ENCODE data around the gene MCHR2. TPM values are rescaled to one million over a fixed set of nuclear protein-coding genes. Genes with fewer than 3 reads are reported as not detected.

MCHR2 gene
- total RNA-seq, 4 donors from 2014 or later = not detected

DNA sequence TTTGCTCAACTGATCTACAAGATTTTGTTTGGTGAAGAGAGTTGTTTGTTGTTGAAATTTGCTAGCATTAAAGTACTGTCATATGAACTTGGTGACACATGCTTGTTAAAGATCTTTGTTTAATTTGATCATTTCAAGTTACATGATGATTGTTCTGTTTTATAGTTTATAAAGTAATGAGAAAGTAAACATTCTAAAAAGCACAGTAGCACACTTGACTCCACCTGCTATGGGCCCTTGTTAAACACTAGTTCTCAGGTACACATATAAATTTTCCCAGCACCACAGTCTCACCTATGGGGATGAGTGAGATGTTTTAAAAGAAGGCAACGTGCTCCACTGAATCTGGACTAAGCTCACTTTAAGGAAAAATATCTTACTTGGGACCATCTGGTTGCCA lies 14.1 kb downstream of the MCHR2 start:
- intact Hi-C loops (cut with DNase I; ENCODE audit: low total_unique reads) = no loop called here
- DNase-seq (ENCODE audit: low spot score in 2 of 2) = no peak

DNA sequence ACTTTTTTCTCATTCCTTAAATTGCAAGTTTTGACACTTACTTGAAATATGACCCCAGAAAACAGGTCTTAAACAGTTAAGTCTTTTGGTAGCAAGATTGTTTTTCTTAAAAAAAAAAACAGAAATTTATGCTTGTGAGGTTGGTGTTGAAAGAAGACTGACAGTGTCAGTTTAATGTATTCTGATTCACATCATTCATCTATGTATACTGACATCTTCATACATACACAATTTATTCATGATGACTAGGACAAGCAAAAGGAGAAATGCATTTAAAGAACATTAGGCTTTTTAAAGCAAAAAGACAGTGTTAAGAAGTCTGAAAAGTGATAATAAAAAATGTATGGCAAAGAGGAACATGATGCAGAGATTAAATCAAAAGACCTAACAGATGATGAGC lies 27.0 kb downstream of the MCHR2 start:
- intact Hi-C loops (cut with DNase I; ENCODE audit: low total_unique reads) = no loop called here
- DNase-seq (ENCODE audit: low spot score in 2 of 2) = no peak
- no peak overlapping the region for H3K4me3 ChIP-seq (ENCODE audit: low read depth, poor library complexity, severe bottlenecking)
- TF ChIP-seq, protein P1, sequence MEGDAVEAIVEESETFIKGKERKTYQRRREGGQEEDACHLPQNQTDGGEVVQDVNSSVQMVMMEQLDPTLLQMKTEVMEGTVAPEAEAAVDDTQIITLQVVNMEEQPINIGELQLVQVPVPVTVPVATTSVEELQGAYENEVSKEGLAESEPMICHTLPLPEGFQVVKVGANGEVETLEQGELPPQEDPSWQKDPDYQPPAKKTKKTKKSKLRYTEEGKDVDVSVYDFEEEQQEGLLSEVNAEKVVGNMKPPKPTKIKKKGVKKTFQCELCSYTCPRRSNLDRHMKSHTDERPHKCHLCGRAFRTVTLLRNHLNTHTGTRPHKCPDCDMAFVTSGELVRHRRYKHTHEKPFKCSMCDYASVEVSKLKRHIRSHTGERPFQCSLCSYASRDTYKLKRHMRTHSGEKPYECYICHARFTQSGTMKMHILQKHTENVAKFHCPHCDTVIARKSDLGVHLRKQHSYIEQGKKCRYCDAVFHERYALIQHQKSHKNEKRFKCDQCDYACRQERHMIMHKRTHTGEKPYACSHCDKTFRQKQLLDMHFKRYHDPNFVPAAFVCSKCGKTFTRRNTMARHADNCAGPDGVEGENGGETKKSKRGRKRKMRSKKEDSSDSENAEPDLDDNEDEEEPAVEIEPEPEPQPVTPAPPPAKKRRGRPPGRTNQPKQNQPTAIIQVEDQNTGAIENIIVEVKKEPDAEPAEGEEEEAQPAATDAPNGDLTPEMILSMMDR (IDR thresholded peaks at IDR 0.05) = no peak
- TF ChIP-seq POLR2A (IDR thresholded peaks at IDR 0.05) = no peak

More for the DNA sequence above, 14.1 kb downstream of the MCHR2 start:
- H3K4me3 ChIP-seq (ENCODE audit: low read depth, poor library complexity, severe bottlenecking) = no peak overlapping the region
- 64 to 67% methylated on average over 1 of the region's 1 CpG for WGBS, 2 donors
- TF ChIP-seq POLR2A (IDR thresholded peaks at IDR 0.05) = no peak
- TF ChIP-seq, protein P1 (IDR thresholded peaks at IDR 0.05) = no peak

DNA sequence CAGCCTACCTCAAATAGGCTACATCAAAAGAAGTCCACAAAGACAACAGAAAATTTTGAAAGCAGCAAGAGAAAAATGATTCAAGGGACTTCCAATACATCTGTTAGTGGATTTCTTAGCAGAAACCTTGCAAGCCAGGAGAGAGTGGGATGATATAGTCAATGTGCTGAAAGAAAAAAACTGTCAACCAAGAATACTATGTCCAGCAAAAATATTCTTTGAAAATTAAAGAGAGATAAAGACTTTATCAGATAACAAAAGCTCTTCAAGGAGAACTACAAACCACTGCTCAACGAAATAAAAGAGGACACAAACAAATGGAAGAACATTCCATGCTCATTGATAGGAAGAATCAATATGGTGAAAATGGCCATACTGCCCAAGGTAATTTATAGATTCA lies 34.0 kb downstream of the MCHR2 start:
- intact Hi-C loops (cut with DNase I; ENCODE audit: low total_unique reads) = no loop called here
- DNase-seq (ENCODE audit: low spot score in 2 of 2) = no peak
- 78 to 96% methylated on average over 1 of the region's 1 CpG for WGBS, 2 donors
- TF ChIP-seq POLR2A (IDR thresholded peaks at IDR 0.05) = no peak
- TF ChIP-seq, protein P1 (IDR thresholded peaks at IDR 0.05) = no peak
- no peak overlapping the region for H3K4me3 ChIP-seq (ENCODE audit: low read depth, poor library complexity, severe bottlenecking)

DNA sequence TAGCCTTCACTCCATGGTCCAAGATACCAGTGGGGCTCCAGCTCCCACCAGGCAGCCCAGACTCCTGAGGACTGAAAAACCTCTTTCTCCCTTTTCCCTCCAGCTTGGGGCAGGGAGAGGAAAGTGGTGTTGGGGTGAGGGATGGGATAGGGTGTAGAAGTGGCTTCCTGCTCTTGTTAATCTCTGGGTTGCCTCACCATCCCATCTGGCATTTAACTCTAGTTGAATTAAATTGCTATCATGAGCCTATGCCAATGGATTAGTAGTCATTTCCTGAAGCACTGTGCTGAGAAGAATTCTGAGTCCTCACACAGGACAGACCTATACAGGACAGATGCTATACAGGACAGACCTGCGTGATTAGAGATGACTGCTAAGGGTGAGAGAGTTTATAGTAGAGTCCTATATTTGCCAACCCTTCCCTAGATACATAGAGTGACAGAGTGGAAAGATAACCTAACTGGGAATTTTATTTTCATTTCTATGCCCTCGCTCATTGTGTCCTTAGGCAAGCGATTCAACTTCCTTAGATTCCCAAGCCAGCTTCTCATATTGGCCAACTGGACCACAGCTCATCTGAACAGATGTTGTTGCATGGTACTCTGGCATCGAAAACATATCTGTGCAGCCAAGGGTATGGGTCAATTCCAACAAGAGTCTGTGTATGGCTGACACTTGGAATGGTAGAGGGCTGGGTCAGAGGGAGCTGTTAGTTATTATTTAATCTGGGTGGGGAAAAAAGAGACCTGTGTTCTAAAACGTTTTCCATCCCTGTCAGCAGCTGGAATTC lies 42.8 kb downstream of the MCHR2 start:
- no peak for DNase-seq (ENCODE audit: low spot score in 2 of 2)
- H3K4me3 ChIP-seq (ENCODE audit: low read depth, poor library complexity, severe bottlenecking) = no peak overlapping the region
- no peak for TF ChIP-seq POLR2A (IDR thresholded peaks at IDR 0.05)
- TF ChIP-seq, protein P1 (IDR thresholded peaks at IDR 0.05) = no peak
- intact Hi-C loops (cut with DNase I; ENCODE audit: low total_unique reads) = no loop called here
- WGBS, 2 donors = 66 to 71% methylated on average over 5 of the region's 5 CpGs

DNA sequence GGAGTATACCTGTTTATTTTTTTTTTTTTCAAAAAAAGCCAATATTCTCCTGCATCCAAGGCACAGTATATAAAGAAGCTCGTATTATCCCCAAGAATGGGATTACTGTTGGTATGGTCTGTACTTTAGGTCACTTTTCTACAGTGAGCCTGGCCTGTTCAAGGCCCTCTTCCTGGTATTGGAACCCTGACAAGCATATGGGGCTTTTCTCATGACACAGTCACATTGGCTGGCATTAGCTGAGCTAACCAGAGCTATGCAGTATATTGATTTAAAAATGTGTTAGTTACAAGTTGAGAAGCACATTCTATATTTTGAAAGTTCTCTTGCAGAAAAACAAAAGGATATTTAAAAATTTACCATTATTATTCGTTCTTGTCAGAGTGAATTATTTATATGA lies 48.0 kb downstream of the MCHR2 start:
- WGBS, 2 donors = 75 to 76% methylated on average over 2 of the region's 2 CpGs
- no peak for DNase-seq (ENCODE audit: low spot score in 2 of 2)
- no peak overlapping the region for H3K4me3 ChIP-seq (ENCODE audit: low read depth, poor library complexity, severe bottlenecking)
- intact Hi-C loops (cut with DNase I; ENCODE audit: low total_unique reads) = no loop called here
- TF ChIP-seq POLR2A (IDR thresholded peaks at IDR 0.05) = no peak
- TF ChIP-seq, protein P1 (IDR thresholded peaks at IDR 0.05) = no peak

DNA sequence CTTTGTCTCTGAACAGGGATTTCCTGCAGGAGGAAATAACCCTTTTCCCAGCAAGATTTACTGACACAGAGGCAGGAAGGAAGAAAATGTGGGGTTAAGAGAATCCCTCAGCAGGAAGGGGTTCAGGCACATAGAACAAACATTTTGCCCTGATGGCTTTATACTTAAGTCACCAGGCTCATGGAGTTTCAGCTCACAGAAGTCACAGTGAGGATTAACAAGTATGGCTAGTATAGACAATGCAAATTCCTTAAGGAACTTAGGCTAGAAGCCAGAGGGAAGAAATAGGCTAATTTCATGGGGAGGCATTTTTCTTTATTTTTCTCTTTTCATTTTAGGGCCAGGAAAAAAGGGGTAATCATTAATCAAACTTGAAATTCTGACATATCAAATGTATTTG lies 50.2 kb downstream of the MCHR2 start:
- H3K4me3 ChIP-seq (ENCODE audit: low read depth, poor library complexity, severe bottlenecking) = no peak overlapping the region
- TF ChIP-seq, protein P1 (IDR thresholded peaks at IDR 0.05) = no peak
- TF ChIP-seq POLR2A (IDR thresholded peaks at IDR 0.05) = no peak
- DNase-seq (ENCODE audit: low spot score in 2 of 2) = no peak
- intact Hi-C loops (cut with DNase I; ENCODE audit: low total_unique reads) = no loop called here

Measured in lower leg skin (tissue), 4 donors.